GM12878 (cell line): ENCODE data around the gene CRELD2. TPM values are rescaled to one million over a fixed set of nuclear protein-coding genes. Genes with fewer than 3 reads are reported as not detected.

Experiments used
- ATAC-seq: fragments of 200-7000 bp; cut with Tn5 transposase; 3 replicates; pipeline ENCODE4 v1.9.1; 2020; ENCODE audit warnings: mild to moderate bottlenecking, moderate library complexity
- BruUV-seq: library from RNA; stranded (reverse); fragments of 400-500 nt; replicated peaks from 2 replicates; lab custom pipeline; 2021; lab: Mats Ljungman, UMichigan
- CTCF ChIA-PET: fragments of 300-600 bp; sonication (Branson Sonifier 250); formaldehyde crosslinking; extraction: SDS; loops from one replicate; lab custom pipeline; 2021; ENCODE audit warnings: inconsistent platforms; lab: Yijun Ruan, JAX
- POLR2A ChIA-PET: fragments of 350-600 bp; formaldehyde crosslinking; extraction: SDS; loops from one replicate; lab custom pipeline; 2021; ENCODE audit warnings: inconsistent platforms; lab: Charles Lee
- RAD21 ChIA-PET: fragments of 300-600 bp; sonication (Branson Sonifier 250); formaldehyde crosslinking; loops from one replicate; lab custom pipeline; 2023; ENCODE audit warnings: antibody characterized with exemption; ENCODE audit not compliant: unreplicated experiment; lab: Charles Lee
- SMC1A ChIA-PET: fragments of 300-600 bp; sonication (Branson Sonifier 250); formaldehyde crosslinking; loops from one replicate; lab custom pipeline; 2023; ENCODE audit not compliant: unreplicated experiment, uncharacterized antibody; lab: Charles Lee
- DNase-seq: peaks from one replicate; pipeline ENCODE4 v3.0.0-alpha.2; 2011; ENCODE audit warnings: low read depth, low spot score
- FAIRE-seq: peaks from 3 replicates; lab custom pipeline; 2011; peaks lifted over from hg19 to GRCh38; lab: Jason Lieb, UNC
- H2AFZ ChIP-seq: 2 replicates; pipeline ENCODE4 v1.6.0; 2011; ENCODE audit warnings: low read depth, low read length, control low read depth; ENCODE audit not compliant: control insufficient read depth
- H3K27ac ChIP-seq: 2 replicates; pipeline ENCODE4 v1.5.1; 2011; ENCODE audit warnings: control low read depth; ENCODE audit not compliant: control insufficient read depth, insufficient read depth
- H3K27me3 ChIP-seq, 2 experiments: replicated peaks in 1 of 2; 2 replicates each; pipeline versions ENCODE4 v1.6.0 to v1.6.1; 2011; ENCODE audit warnings: low read length in 1 of 2; ENCODE audit not compliant: control insufficient read depth in 2 of 2, insufficient read depth in 2 of 2
- H3K36me3 ChIP-seq, 2 experiments: 2 replicates each; pipeline ENCODE4 v1.5.1; 2011; ENCODE audit warnings: low read length in 1 of 2; ENCODE audit not compliant: control insufficient read depth in 2 of 2, insufficient read depth in 2 of 2
- H3K4me1 ChIP-seq: 2 replicates; pipeline ENCODE4 v1.6.1; 2011; ENCODE audit warnings: mild to moderate bottlenecking, low read length, moderate library complexity, mixed read lengths; ENCODE audit not compliant: control insufficient read depth, insufficient read depth
- H3K4me2 ChIP-seq: 2 replicates; pipeline ENCODE4 v1.6.0; 2011; ENCODE audit warnings: control low read depth; ENCODE audit not compliant: control insufficient read depth, insufficient read depth
- H3K4me3 ChIP-seq: fragments of 200-600 bp; sonication (generic); 2 replicates; pipeline ENCODE4 v1.5.1; 2016
- H3K79me2 ChIP-seq: 2 replicates; pipeline ENCODE4 v1.6.0; 2011; ENCODE audit warnings: low read length; ENCODE audit not compliant: control insufficient read depth, insufficient read depth
- H3K9ac ChIP-seq: 2 replicates; pipeline ENCODE4 v1.8.0; 2011; ENCODE audit warnings: low read length, control low read depth, mixed read lengths; ENCODE audit not compliant: control insufficient read depth, insufficient read depth
- H3K9me3 ChIP-seq: replicated peaks from 3 replicates; pipeline ENCODE4 v1.5.1; 2011; ENCODE audit warnings: mild to moderate bottlenecking, low read length; ENCODE audit not compliant: control insufficient read depth, insufficient read depth
- H4K20me1 ChIP-seq: 2 replicates; pipeline ENCODE4 v1.6.0; 2011; ENCODE audit not compliant: control insufficient read depth, insufficient read depth
- KAT2A ChIP-seq: conservative IDR thresholded peaks from 2 replicates; pipeline ENCODE4 v1.6.1; 2011; ENCODE audit warnings: low read depth, low read length; ENCODE audit not compliant: control insufficient read depth
- MAX ChIP-seq: IDR thresholded peaks from 2 replicates; pipeline ENCODE4 v1.6.1; 2012; ENCODE audit warnings: low read depth, low read length, improper control_type of control experiment
- PAX8 ChIP-seq: fragments of 450-650 bp; IDR thresholded peaks from 2 replicates; pipeline ENCODE4 v1.6.1; 2017; ENCODE audit warnings: mild to moderate bottlenecking, moderate library complexity
- PRDM15 ChIP-seq: fragments of 450-650 bp; formaldehyde crosslinking; IDR thresholded peaks from 2 replicates; pipeline ENCODE4 v1.4.0; 2020; ENCODE audit warnings: mild to moderate bottlenecking, moderate library complexity
- SUZ12 ChIP-seq: fragments of 200-600 bp; sonication (generic); IDR thresholded peaks from one replicate; pipeline ENCODE4 v1.6.1; 2018; ENCODE audit warnings: antibody characterized with exemption, mild to moderate bottlenecking; ENCODE audit not compliant: unreplicated experiment
- TCF12 ChIP-seq: IDR thresholded peaks from 2 replicates; pipeline ENCODE4 v1.6.1; 2011; ENCODE audit warnings: low read depth, mild to moderate bottlenecking, low read length
- ZBTB11 ChIP-seq: fragments of 450-650 bp; formaldehyde crosslinking; IDR thresholded peaks from 2 replicates; pipeline ENCODE4 v1.5.0; 2022; ENCODE audit warnings: mild to moderate bottlenecking, missing genetic modification characterization
- WGBS: methylation state at CpG from one replicate; pipeline ENCODE4 v1.1.6; 2016; ENCODE audit warnings: low lambda C conversion rate; ENCODE audit not compliant: insufficient replicate concordance, insufficient coverage; ENCODE audit errors: missing lambda C conversion rate; 5-methylcytosine and 5-hydroxymethylcytosine counted together
- in situ Hi-C: fragments of 300-500 bp; cut with MboI; formaldehyde crosslinking; loops from 9 replicates; pipeline ENCODE4 v1.14.3; 2018; ENCODE audit warnings: mixed read lengths
- intact Hi-C: fragments of 100-400 bp; cut with micrococcal nuclease; formaldehyde crosslinking; loops from one replicate; pipeline ENCODE4 v1.14.2; 2022; ENCODE audit not compliant: unreplicated experiment
- polyA plus RNA-seq, 11 experiments: library from polyadenylated mRNA; depleted of rRNA in 4 of 11; unstranded in 6 of 11; stranded (reverse) in 5 of 11; fragments of >200 nt; fragmentation: Nextera tagmentation in 4 of 11; fragmentation: Illumina TruSeq in 1 of 11; extraction: Ambion mirVana in 4 of 11; extraction: Trizol in 1 of 11; gene quantifications; 1 replicate in 1 of 11; 2 replicates in 10 of 11; pipeline versions ENCODE4 v1.2.1 to v1.2.3, GENCODE V29; 2011 to 2016; ENCODE audit warnings: inconsistent platforms in 2 of 11, missing spikeins in 2 of 11, low read depth in 1 of 11
- total RNA-seq, 4 experiments: library from RNA; depleted of rRNA in 3 of 4; stranded (reverse); fragments of >200 nt in 3 of 4; fragmentation: Illumina TruSeq in 1 of 4; extraction: Trizol in 1 of 4; gene quantifications; 2 replicates each; pipeline versions ENCODE4 v1.2.1 to v1.2.3, GENCODE V29; 2013 to 2021

The CRELD2 gene
- total and polyA plus RNA-seq, 10 of the 15 experiments (the other 5 are each of a cell fraction or from before 2014, with no cell fraction given), result 9.4 to 111 (median 25.9) TPM

DNA sequence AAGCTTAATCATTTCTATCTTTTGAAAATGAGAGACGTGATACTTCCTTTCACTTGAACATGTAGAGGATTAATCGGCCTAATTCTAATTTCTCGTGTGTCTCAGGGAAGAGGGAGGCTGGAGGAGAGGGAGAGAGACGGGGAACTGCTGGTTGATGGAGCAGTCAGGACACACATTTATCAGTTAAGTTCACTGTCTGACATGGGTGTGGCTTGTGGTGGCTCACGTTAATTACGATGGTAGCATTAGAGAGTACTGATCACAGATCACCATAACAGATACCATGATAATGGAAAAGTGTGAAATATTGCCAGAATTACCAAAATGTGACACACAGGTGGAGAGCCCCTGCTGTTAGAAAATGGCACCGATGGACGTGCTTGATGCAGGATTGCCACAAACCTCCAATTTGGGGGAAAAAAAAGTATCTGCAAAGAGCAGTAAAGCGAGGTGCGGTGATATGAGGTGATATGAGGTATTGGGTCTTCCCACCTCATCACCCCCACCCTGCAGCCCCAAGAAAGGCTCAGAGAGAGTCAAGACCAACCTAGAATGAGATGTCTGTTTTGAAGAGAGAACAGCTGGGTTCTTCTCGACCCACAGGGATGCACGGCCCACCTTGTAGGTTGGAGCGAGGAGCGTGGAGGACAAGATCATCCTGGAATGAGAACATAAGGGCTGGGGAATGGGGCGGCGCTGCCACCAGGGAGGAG is 45.0 kb upstream of the CRELD2 start:
- no peak for FAIRE-seq
- 92% methylated on average over 16 of the region's 16 CpGs for WGBS

GRCh38 chr22:49877642-49878041 is 40.8 kb upstream of the CRELD2 start:
- H3K27me3 ChIP-seq, result no peaks in the 10 kb centered on the region
- H3K27ac ChIP-seq, result no peak overlapping the region
- intact Hi-C loops (no loop called here), in situ Hi-C loops (no loop called here)
- ChIA-PET POLR2A (interaction anchor here (0.9 kb wide), 1 partner anchor 13 kb away, joined by 3 read pairs; no protein-coding TSS in a partner anchor), RAD21 (no interaction called here), SMC1A (interaction anchor here (1.1 kb wide), 1 partner anchor 10 kb away, joined by 4 read pairs; no protein-coding TSS in a partner anchor), CTCF (no interaction called here)
- H3K36me3 ChIP-seq, result no peaks in the 10 kb centered on the region; a peak in 1 of 4 replicates
- H3K4me2 ChIP-seq, result no peak overlapping the region
- ATAC-seq, result no peak
- H3K4me1 ChIP-seq, result peaks cover 28% of the 10 kb centered on the region
- DNase-seq, result no peak
- no peaks in the 10 kb centered on the region for H4K20me1 ChIP-seq
- no peak overlapping the region for H3K9ac ChIP-seq
- no TSS peak for BruUV-seq
- H3K9me3 ChIP-seq, result peaks cover 4% of the 10 kb centered on the region; the same call in 2 of the 3 replicates
- H3K79me2 ChIP-seq, result peaks cover 46% of the 10 kb centered on the region
- H3K4me3 ChIP-seq, result no peak overlapping the region
- WGBS, result over 99% methylated on average over 7 of the region's 7 CpGs
- FAIRE-seq, result no peak
- H2AFZ ChIP-seq, result no peak overlapping the region
- TF ChIP-seq TCF12 (no peak), PAX8 (no peak), ZBTB11 (no peak), MAX (no peak), SUZ12 (no peak), PRDM15 (CRISPR knock-in tag) (no peak)

More for the DNA sequence above, 45.0 kb upstream of the CRELD2 start:
- Histone ChIP-seq H3K4me1 (no peaks in the 10 kb centered on the region), H3K4me2 (no peak overlapping the region), H3K27me3 (no peaks in the 10 kb centered on the region), H3K27ac (no peak overlapping the region), H3K9me3 (peaks cover 15% of the 10 kb centered on the region; the same call in 2 of the 3 replicates), H2AFZ (no peak overlapping the region)
- BruUV-seq, result no TSS peak
- in situ Hi-C loops, result no loop called here
- no peak for ATAC-seq
- CTCF ChIA-PET, result no interaction called here
- TF ChIP-seq KAT2A, result no peak
- TF ChIP-seq, all 136 proteins: peak for 0
- DNase-seq, result no peak
- H3K79me2 ChIP-seq, result peaks cover 42% of the 10 kb centered on the region
- H3K9ac ChIP-seq, result no peak overlapping the region
- ChIA-PET POLR2A (no interaction called here), RAD21 (no interaction called here), SMC1A (interaction anchor here (0.6 to 1.3 kb wide), 2 partner anchors 8 to 18 kb away, joined by 3 to 4 read pairs; no protein-coding TSS in a partner anchor)
- H3K36me3 ChIP-seq, result no peaks in the 10 kb centered on the region; a peak in 1 of 4 replicates
- no peaks in the 10 kb centered on the region for H4K20me1 ChIP-seq
- intact Hi-C loops, result no loop called here
- H3K4me3 ChIP-seq, result no peak overlapping the region
